Coronary artery (tissue), 2 donors: ENCODE results near the gene ATXN2.
"Not testable (repeated sequence)": the region's sequence is repeated elsewhere in the genome, so short reads cannot be mapped to it uniquely, and the experiment has no call there.

Experiments
- DNase-seq: peaks from one replicate; pipeline ENCODE4 v3.0.0-alpha.2; 2017; ENCODE audit warnings: low spot score
- H3K27ac ChIP-seq, 2 donors: fragments of 200-600 bp; sonication (generic); one replicate each; pipeline ENCODE4 v1.5.1; 2016 to 2019
- H3K4me3 ChIP-seq: fragments of 200-600 bp; sonication (generic); 2 replicates; pipeline ENCODE4 v1.5.1; 2016; ENCODE audit warnings: mild to moderate bottlenecking, moderate library complexity
- TF ChIP-seq, protein P1 (sequence below): fragments of 200-600 bp; sonication (generic); IDR thresholded peaks from one replicate; pipeline ENCODE4 v1.5.1; 2019; ENCODE audit warnings: antibody characterized with exemption

Gene ATXN2

DNA sequence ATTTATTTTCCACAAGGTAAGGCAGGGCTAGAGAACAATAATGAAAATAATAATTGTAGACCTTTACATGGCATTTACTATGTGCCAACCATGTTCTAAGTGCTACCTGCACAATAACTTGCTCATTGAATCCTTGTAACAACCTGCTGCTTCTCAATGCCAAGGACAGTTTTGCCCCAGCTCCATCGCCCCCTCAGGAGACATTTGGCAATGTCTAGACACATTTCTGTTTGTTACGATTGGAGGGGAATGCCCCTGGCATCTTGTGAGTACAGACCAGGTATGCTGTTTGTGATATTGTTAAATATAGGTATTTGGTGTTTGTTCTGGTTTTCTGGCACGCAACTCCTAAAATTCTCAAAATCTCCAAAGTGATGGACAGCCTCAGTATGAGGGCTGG is 8.1 kb upstream of the ATXN2 start:
- Histone ChIP-seq H3K4me3 (no peak overlapping the region), H3K27ac (no peak overlapping the region)
- TF ChIP-seq, protein P1, sequence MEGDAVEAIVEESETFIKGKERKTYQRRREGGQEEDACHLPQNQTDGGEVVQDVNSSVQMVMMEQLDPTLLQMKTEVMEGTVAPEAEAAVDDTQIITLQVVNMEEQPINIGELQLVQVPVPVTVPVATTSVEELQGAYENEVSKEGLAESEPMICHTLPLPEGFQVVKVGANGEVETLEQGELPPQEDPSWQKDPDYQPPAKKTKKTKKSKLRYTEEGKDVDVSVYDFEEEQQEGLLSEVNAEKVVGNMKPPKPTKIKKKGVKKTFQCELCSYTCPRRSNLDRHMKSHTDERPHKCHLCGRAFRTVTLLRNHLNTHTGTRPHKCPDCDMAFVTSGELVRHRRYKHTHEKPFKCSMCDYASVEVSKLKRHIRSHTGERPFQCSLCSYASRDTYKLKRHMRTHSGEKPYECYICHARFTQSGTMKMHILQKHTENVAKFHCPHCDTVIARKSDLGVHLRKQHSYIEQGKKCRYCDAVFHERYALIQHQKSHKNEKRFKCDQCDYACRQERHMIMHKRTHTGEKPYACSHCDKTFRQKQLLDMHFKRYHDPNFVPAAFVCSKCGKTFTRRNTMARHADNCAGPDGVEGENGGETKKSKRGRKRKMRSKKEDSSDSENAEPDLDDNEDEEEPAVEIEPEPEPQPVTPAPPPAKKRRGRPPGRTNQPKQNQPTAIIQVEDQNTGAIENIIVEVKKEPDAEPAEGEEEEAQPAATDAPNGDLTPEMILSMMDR = no peak
- DNase-seq = no peak

DNA sequence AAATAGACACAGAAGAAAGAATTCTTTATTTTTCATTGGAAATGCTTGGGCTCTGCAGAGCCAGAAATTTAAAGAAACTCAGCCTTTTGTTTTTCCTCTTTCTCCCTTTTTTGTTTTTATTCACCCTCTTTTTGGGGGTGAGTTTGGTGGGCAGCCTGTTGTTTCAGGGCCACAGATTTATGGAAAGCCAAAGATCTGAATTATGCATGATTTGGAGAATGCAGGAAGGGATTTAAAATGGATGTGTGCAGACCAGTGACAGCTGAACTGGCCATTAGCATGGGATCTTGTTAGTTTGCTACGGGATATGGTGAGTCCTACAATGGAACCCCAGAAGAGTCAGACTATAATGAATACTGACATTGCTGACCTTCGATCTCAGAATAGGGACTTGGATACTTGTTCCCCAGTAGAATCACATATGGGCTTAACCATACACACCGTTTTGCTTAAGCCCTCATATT is 7.7 kb upstream of the ATXN2 start:
- Histone ChIP-seq H3K27ac (no peak overlapping the region), H3K4me3 (no peak overlapping the region)
- TF ChIP-seq, protein P1 = no peak
- no peak for DNase-seq

- DNase-seq = no peak
- no peak overlapping the region for H3K27ac ChIP-seq
- no peak overlapping the region for H3K4me3 ChIP-seq
- TF ChIP-seq, protein P1 = no peak
Observed at GRCh38 chr12:111605911-111606766, 7.0 kb upstream of the ATXN2 start.

- H3K27ac ChIP-seq, H3K4me3 ChIP-seq, DNase-seq: not testable (repeated sequence)
Observed at GRCh38 chr12:111602857-111603256, 3.7 kb upstream of the ATXN2 start.

DNA sequence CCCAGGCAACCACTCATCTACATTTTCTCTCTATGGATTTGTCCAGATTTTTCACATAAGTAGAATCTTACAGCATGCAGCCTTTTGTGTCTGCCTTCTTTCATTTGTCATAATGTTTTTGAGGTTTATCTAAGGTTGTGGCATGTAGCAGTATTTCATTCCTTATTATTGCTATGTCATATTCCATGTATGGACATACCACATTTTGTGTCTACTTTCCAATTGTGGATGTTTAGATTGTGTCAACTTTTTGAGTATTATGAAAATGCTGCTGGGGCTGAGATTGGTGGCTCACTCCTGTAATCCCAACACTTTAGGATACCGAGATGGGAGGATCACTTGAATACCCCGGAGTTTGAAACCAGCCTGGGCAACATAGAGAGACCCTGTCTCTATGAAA is 3.2 kb upstream of the ATXN2 start:
- DNase-seq = no peak
- TF ChIP-seq, protein P1 = no peak

GRCh38 chr12:111600986-111601385 is 1.9 kb upstream of the ATXN2 start:
- not testable (repeated sequence) for H3K4me3 ChIP-seq, H3K27ac ChIP-seq, DNase-seq

More for the DNA sequence above, 3.2 kb upstream of the ATXN2 start:
- no peak overlapping the region for H3K4me3 ChIP-seq
- H3K27ac ChIP-seq = no peak overlapping the region

DNA sequence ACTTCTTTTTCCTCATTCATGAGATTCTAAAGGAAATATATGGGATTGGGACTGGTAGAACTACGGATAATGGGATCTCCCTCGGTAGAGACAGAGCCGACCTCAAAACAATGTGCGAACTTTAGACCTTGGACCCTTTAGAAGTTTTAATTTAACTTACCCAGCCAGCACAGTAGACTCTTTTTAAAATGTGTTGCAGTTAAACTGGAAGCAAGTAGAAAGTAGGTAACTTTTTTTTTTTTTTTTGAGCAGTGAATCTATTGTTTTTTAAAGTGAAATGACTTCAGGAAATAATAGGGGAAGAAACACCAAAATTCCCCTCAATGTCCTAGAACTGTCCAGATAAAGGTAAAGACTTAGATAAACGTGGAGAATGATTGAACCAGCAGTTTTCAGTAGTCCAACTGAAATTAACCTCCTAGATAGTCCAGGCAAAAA is 1.1 kb upstream of the ATXN2 start:
- no peak for DNase-seq
- H3K4me3 ChIP-seq = peak overlapping the region; percentile 92
- TF ChIP-seq, protein P1 = no peak
- peak overlapping the region; percentile 89 to 99 for H3K27ac ChIP-seq

DNA sequence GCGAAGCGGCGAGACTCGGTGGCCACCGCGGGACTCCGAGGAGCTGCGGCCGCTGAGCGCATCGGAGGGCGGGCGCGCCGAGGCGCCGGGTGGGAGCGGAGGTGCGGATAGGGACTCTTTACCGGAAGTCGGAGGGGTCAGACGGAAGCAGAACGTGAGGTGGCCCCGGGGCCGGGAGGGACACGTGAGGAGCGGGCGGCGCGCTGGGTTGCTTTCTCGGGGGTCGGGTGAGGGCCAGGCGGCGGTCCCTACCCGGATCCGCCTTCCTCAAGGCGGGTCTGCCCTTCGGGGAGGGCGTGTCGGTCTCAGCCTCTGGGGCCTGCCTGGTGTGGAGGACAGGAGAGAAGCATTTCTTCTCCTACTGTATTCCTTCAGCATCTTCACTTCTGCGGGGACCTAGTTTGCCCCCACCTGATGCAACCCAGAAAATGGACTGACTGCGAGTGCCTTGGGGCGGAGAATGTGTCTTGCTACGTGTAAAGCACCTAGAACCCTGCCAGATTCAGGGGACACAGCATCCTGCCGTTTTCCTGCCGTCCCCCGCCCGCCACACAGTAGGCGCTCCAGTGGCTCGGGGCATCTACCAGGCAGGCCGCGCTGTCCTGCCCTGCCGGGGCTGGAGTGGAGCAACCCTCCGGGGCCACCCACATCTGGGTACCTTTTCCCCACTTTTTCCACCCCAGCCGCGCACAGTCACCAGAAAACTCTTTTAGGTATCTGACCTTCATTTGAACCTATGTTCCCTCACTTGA is 514 bp upstream of the ATXN2 start:
- TF ChIP-seq, protein P1 = no peak

More for the DNA sequence above, 514 bp upstream of the ATXN2 start:
- peak; percentile 94 for DNase-seq
- peak overlapping the region; percentile 92 for H3K4me3 ChIP-seq
- peak overlapping the region; percentile 89 to 99 for H3K27ac ChIP-seq
